SU-DHL-6 (cell line): ENCODE measurements around the gene MX2.

ENCODE experiments used
- H2AFZ ChIP-seq: fragments of 200-600 bp; sonication (generic); 2 replicates; pipeline ENCODE4 v1.6.1; 2014; ENCODE audit warnings: low read depth, mild to moderate bottlenecking, moderate library complexity, mixed read lengths, antibody characterized with exemption, low read length; ENCODE audit not compliant: severe bottlenecking
- H3F3A ChIP-seq: fragments of 200-600 bp; shearing (Covaris generic); 2 replicates; pipeline ENCODE4 v1.6.0; 2016; ENCODE audit warnings: antibody characterized with exemption, mild to moderate bottlenecking; ENCODE audit not compliant: insufficient read depth
- H3K27ac ChIP-seq: fragments of 200-600 bp; sonication (generic); 2 replicates; pipeline ENCODE4 v1.5.1; 2016; ENCODE audit warnings: low read depth, mild to moderate bottlenecking, low read length, moderate library complexity, mixed read lengths
- H3K27me3 ChIP-seq: fragments of 200-600 bp; sonication (generic), shearing (Covaris generic); 2 replicates; pipeline ENCODE4 v1.6.0; 2014; ENCODE audit warnings: mild to moderate bottlenecking, low read length
- H3K36me3 ChIP-seq: fragments of 200-600 bp; sonication (generic); 2 replicates; pipeline ENCODE4 v1.6.1; 2014; ENCODE audit warnings: mild to moderate bottlenecking, low read length, mixed read lengths
- H3K4me2 ChIP-seq: fragments of 300-600, 200-600 bp; shearing (Covaris generic), sonication (generic); 2 replicates; pipeline ENCODE4 v1.6.0; 2014; ENCODE audit warnings: low read length, low read depth, mild to moderate bottlenecking; ENCODE audit not compliant: poor library complexity, severe bottlenecking
- H3K4me3 ChIP-seq: fragments of 200-600 bp; sonication (generic); 2 replicates; pipeline ENCODE4 v1.5.1; 2014; ENCODE audit warnings: antibody characterized with exemption, low read length, mild to moderate bottlenecking, mixed read lengths; ENCODE audit not compliant: insufficient read depth, poor library complexity, severe bottlenecking
- H3K79me2 ChIP-seq: fragments of 200-600 bp; sonication (generic); 2 replicates; pipeline ENCODE4 v1.6.1; 2014; ENCODE audit warnings: mild to moderate bottlenecking, low read length, moderate library complexity; ENCODE audit not compliant: insufficient read depth
- H3K9ac ChIP-seq: fragments of 200-600 bp; sonication (generic); 2 replicates; pipeline ENCODE4 v1.7.0; 2014; ENCODE audit warnings: mild to moderate bottlenecking, low read length
- H3K9me2 ChIP-seq: fragments of 200-600 bp; sonication (generic); replicated peaks from 2 replicates; pipeline ENCODE4 v1.6.1; 2014; ENCODE audit warnings: low read length; ENCODE audit not compliant: insufficient read depth
- H3K9me3 ChIP-seq: fragments of 200-600 bp; sonication (generic); 2 replicates; pipeline ENCODE4 v1.6.1; 2014; ENCODE audit warnings: low read length, mixed read lengths; ENCODE audit not compliant: insufficient read depth
- H4K20me1 ChIP-seq: fragments of 200-600 bp; sonication (generic); 2 replicates; pipeline ENCODE4 v1.6.1; 2014; ENCODE audit warnings: low read depth, mild to moderate bottlenecking, antibody characterized with exemption, low read length, moderate library complexity, mixed read lengths
- EZH2phosphoT487 ChIP-seq: fragments of 200-600 bp; sonication (generic), shearing (Covaris generic); conservative IDR thresholded peaks from 2 replicates; pipeline ENCODE4 v1.6.1; 2018; ENCODE audit warnings: mild to moderate bottlenecking, antibody characterized with exemption, low read length, moderate library complexity, mixed read lengths
- TF ChIP-seq, protein P1 (sequence below): fragments of 200-600 bp; sonication (generic); IDR thresholded peaks from one replicate; pipeline ENCODE4 v1.5.1; 2017; ENCODE audit warnings: antibody characterized with exemption, mild to moderate bottlenecking, low read length, moderate library complexity; ENCODE audit not compliant: insufficient read depth, poor library complexity, severe bottlenecking

MX2 gene

DNA sequence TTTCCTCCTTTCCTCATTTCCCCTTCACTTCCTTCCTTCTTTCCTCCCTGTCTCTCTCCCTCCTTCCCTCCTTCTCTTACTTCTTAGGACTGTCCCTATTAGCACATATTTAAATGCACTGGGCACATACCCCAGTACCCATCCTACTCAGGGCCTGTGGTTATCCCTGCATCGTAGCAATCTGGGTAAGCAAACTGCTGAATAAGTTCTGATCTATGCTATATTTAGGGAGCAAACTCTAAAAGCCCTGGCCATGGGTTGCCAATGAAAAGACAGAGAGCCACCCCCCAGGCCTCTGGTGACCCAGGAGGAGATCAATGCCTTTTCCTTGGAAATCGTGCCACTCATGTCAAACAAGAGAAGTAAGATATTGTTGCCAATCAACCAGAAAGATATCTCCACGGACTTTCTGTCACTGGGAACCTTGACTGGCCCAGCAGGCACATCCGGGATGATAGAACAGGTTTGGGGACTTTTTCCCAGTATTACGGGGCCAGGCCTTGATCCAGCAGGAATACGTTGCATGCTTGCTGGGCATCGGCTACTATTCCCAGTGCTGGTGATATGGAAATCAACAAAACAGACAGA, 39.8 kb upstream of the MX2 start:
- Histone ChIP-seq H3K4me3 (no peak overlapping the region), H2AFZ (no peak overlapping the region), H3K27me3 (no peaks in the 10 kb centered on the region), H3K9ac (peak overlapping the region; percentile 16; the same call in 1 of the 2 replicates), H3K36me3 (no peaks in the 10 kb centered on the region), H3K27ac (peak overlapping the region; percentile 81), H4K20me1 (no peaks in the 10 kb centered on the region), H3K79me2 (no peaks in the 10 kb centered on the region), H3F3A (peaks cover 5% of the 10 kb centered on the region), H3K9me2 (no peaks in the 10 kb centered on the region), H3K4me2 (peak overlapping the region; percentile 26), H3K9me3 (no peaks in the 10 kb centered on the region)
- TF ChIP-seq, protein P1, sequence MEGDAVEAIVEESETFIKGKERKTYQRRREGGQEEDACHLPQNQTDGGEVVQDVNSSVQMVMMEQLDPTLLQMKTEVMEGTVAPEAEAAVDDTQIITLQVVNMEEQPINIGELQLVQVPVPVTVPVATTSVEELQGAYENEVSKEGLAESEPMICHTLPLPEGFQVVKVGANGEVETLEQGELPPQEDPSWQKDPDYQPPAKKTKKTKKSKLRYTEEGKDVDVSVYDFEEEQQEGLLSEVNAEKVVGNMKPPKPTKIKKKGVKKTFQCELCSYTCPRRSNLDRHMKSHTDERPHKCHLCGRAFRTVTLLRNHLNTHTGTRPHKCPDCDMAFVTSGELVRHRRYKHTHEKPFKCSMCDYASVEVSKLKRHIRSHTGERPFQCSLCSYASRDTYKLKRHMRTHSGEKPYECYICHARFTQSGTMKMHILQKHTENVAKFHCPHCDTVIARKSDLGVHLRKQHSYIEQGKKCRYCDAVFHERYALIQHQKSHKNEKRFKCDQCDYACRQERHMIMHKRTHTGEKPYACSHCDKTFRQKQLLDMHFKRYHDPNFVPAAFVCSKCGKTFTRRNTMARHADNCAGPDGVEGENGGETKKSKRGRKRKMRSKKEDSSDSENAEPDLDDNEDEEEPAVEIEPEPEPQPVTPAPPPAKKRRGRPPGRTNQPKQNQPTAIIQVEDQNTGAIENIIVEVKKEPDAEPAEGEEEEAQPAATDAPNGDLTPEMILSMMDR = no peak
- TF ChIP-seq EZH2phosphoT487 = no peak

- peaks cover 5% of the 10 kb centered on the region for H3F3A ChIP-seq
- no peak overlapping the region for H3K4me2 ChIP-seq
- TF ChIP-seq, protein P1 = no peak
- no peak for TF ChIP-seq EZH2phosphoT487
- H3K27me3 ChIP-seq = no peaks in the 10 kb centered on the region
- no peak overlapping the region for H3K27ac ChIP-seq
- H3K9ac ChIP-seq = no peak overlapping the region
- no peak overlapping the region for H3K4me3 ChIP-seq
- no peaks in the 10 kb centered on the region for H3K9me3 ChIP-seq
- no peaks in the 10 kb centered on the region for H3K9me2 ChIP-seq
- H2AFZ ChIP-seq = no peak overlapping the region
- no peaks in the 10 kb centered on the region for H3K79me2 ChIP-seq
- no peaks in the 10 kb centered on the region for H3K36me3 ChIP-seq
- H4K20me1 ChIP-seq = no peaks in the 10 kb centered on the region
Measured at GRCh38 chr21:41322496-41323382, 39.1 kb upstream of the MX2 start.

DNA sequence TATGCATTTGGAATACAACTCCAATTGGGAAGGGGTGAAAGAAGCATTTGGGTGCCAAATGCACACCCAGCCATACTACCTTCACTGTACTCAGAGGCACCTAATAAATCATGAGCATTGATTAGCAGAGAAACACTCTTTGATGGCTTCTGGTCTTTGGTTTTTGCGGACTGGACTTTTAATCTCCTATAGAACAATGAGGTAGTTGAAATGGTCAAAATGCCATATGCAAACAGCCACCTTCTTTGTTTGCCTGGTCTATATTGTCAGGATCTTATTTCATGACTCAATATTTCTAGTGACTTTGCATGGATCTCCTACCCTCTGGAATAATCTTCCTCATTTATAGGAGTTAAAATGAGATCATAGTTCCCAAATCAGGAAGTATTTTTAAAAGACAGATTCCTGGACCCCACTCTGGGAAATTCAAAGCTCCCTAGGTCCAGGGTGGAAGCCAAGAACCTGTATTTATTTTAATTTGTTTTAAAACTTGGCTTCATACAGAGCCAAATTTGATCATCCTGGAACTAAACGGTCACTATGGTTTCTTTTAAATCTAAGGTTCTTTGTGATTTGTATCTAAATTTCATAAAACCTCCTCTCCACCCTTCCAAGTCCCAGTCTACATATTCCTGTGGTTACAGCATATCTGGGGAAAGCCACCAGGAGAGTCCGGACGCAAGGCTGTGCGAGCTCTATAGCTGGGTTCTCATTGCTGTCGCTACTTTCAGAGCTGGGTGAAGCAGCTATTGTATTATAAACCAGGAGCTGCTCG, 36.5 kb upstream of the MX2 start:
- no peak overlapping the region for H3K4me2 ChIP-seq
- H2AFZ ChIP-seq = no peak overlapping the region
- no peak overlapping the region for H3K4me3 ChIP-seq
- TF ChIP-seq, protein P1 = no peak
- TF ChIP-seq EZH2phosphoT487 = no peak
- H4K20me1 ChIP-seq = no peaks in the 10 kb centered on the region
- H3F3A ChIP-seq = peaks cover 5% of the 10 kb centered on the region
- no peaks in the 10 kb centered on the region for H3K9me3 ChIP-seq
- H3K36me3 ChIP-seq = no peaks in the 10 kb centered on the region
- H3K27ac ChIP-seq = no peak overlapping the region
- H3K9ac ChIP-seq = no peak overlapping the region
- no peaks in the 10 kb centered on the region for H3K9me2 ChIP-seq
- H3K79me2 ChIP-seq = no peaks in the 10 kb centered on the region
- no peaks in the 10 kb centered on the region for H3K27me3 ChIP-seq
